GM15510 (cell line): Measurements from ENCODE around the gene SSBP1.

ENCODE experiments used
- POLR2A ChIP-seq: IDR thresholded peaks from 3 replicates; pipeline ENCODE4 v1.6.1; 2011; ENCODE audit warnings: borderline replicate concordance; ENCODE audit not compliant: insufficient read length; ENCODE audit errors: extremely low read depth

The SSBP1 gene

GRCh38 chr7:141704112-141704511 lies 34.0 kb upstream of the SSBP1 start:
- no peak for TF ChIP-seq POLR2A

GRCh38 chr7:141704741-141705140 lies 33.4 kb upstream of the SSBP1 start:
- no peak for TF ChIP-seq POLR2A

GRCh38 chr7:141706239-141707064 lies 31.7 kb upstream of the SSBP1 start:
- TF ChIP-seq POLR2A: no peak

GRCh38 chr7:141708351-141708750 lies 29.8 kb upstream of the SSBP1 start, which contains the start of gene WEE2:
WEE2 (plus strand) TSS chr7:141708353; CDS start chr7:141708759, 406 bp downstream.
- no peak for TF ChIP-seq POLR2A

- no peak for TF ChIP-seq POLR2A
Observed at GRCh38 chr7:141709318-141709717, 28.8 kb upstream of the SSBP1 start.

- TF ChIP-seq POLR2A: no peak
Observed at GRCh38 chr7:141709749-141710148, 28.4 kb upstream of the SSBP1 start.

GRCh38 chr7:141710301-141710700 lies 27.9 kb upstream of the SSBP1 start:
- no peak for TF ChIP-seq POLR2A

GRCh38 chr7:141712603-141713255 lies 25.4 kb upstream of the SSBP1 start:
- no peak for TF ChIP-seq POLR2A

GRCh38 chr7:141713890-141714289 lies 24.3 kb upstream of the SSBP1 start:
- TF ChIP-seq POLR2A: no peak

- no peak for TF ChIP-seq POLR2A
Observed at GRCh38 chr7:141714571-141714970, 23.6 kb upstream of the SSBP1 start.

- no peak for TF ChIP-seq POLR2A
Observed at GRCh38 chr7:141715018-141715417, 23.1 kb upstream of the SSBP1 start.

GRCh38 chr7:141715794-141716689 lies 22.1 kb upstream of the SSBP1 start:
- no peak for TF ChIP-seq POLR2A

GRCh38 chr7:141717450-141717849 lies 20.7 kb upstream of the SSBP1 start:
- TF ChIP-seq POLR2A: no peak

GRCh38 chr7:141722529-141722928 lies 15.6 kb upstream of the SSBP1 start:
- no peak for TF ChIP-seq POLR2A

GRCh38 chr7:141729020-141729419 lies 9.1 kb upstream of the SSBP1 start:
- TF ChIP-seq POLR2A: no peak
